ENCODE measurements around the gene IQSEC2.

Gene IQSEC2

DNA sequence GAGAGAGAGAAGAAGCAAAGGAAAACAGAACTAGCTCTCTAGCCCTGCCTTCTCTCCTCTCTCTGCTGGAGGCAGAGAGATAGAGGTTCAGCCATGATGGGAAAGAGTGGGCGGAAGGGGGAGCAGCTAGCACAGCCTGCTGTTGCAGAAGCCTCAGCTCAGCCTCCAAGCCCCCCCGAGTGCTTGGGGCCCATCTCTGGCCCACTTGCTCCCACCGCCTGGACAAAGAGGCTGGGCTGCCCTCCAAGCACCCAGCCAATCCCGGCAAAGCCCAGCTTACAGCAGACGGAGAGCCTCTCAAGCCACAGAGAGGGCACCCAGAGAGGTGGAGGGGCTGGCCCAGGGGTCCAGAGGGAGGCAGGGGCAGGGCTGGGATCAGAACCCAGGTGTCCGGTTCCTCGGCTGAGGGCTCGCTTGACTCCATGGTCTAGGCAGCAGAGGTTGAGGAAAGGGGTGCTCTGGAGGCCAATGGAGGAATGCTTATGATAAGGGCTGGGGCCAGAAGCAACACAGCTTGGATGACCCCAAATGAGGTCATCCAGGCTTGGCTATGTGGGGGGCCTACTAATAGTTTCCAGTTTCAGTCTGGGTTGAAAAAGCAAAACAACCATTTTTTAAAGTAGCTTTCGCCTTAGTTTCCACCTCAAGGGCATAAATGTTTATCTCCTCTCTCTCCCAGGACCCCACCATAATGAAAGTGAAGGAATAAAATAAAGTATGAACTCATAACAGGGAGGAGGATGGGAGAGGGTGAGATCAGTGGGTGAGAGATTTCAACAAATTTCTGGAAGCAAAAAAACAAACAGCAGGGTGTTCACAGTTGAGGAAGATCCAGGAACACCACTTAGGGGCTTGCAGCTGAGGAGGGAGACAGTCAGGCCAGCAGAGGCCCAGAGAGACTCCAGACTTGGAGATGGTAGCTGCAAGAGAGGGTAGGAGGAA, 24.9 kb upstream of the IQSEC2 start:
- FAIRE-seq (no peak), DNase-seq (ENCODE audit: insufficient read length, low spot score) (no peak)

DNA sequence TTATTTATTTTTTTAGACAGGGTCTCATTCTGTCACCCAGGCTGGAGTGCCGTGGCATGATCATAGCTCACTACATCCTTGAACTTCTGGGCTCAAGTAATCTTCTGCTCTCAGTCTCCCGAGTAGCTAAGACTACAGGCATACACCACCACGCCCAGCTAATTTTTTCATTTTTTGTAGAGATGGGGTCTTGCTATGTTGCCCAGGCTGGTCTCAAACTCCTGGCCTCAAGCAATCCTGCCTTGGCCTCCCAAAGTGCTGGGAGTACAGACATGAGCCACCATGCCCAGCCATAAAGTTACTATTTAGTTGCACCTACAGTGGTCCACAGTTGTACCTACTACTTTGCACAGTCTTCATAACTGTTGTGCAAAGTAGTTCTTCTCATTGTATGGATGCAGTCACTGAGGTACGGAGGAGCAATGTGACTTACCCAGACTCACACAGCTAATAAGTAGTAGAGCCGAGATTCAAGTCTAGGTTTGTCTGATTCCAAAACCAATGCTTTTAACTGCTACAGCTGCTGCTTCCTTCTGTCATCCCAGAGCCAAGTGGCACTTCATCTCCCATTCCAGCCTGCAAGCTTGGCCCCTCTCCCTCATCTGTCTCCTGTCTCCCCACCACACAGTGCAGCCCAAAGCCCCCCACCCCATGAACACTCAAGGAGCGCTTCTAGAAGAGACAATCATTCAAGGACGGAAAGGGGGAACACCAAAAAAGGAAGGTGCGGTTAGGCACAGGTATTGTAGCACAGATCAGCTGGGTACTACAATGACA, 24.0 kb upstream of the IQSEC2 start:
- FAIRE-seq (no peak), DNase-seq (ENCODE audit: insufficient read length, low spot score) (no peak)

DNA sequence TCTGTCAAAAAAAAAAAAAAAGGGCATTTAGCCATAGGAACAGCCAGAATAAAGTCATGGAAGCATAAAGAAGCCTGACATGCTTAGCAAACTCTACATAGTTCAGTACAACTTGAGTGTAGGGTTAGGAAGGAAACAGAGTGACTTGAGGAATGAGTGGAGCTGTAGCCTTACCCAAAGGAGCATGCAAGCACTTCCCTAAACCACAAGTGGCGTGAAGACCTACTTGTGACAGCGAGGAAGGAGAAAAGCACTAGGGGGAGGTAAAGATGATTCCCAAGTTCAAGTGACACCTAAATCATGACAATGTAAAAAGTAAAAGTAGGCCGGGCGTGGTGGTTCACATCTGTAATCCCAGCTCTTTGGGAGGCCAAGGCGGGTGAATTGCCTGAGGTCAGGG, 21.8 kb upstream of the IQSEC2 start:
- DNase-seq (ENCODE audit: insufficient read length, low spot score) = no peak
- no peak for FAIRE-seq

DNA sequence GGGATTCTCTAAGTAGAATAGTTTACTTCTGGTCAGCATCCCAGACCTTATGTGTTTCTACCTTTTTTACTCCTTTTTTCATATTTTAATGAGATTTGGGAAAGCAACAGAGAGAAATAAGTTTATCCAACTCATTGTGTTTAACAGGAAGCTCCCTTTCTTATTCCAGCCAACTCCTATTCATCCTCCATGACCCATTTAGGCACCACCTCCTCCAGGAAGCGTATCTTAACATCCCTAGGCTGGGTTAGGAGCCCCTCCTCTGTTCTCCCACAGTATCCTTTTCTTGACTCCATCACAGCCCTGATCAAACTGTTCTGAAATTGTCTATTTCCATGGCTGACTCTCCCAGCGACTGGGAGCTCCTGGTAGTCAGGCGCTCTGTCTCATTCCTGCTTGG, 18.8 kb upstream of the IQSEC2 start:
- no peak for DNase-seq (ENCODE audit: insufficient read length, low spot score)
- no peak for FAIRE-seq

DNA sequence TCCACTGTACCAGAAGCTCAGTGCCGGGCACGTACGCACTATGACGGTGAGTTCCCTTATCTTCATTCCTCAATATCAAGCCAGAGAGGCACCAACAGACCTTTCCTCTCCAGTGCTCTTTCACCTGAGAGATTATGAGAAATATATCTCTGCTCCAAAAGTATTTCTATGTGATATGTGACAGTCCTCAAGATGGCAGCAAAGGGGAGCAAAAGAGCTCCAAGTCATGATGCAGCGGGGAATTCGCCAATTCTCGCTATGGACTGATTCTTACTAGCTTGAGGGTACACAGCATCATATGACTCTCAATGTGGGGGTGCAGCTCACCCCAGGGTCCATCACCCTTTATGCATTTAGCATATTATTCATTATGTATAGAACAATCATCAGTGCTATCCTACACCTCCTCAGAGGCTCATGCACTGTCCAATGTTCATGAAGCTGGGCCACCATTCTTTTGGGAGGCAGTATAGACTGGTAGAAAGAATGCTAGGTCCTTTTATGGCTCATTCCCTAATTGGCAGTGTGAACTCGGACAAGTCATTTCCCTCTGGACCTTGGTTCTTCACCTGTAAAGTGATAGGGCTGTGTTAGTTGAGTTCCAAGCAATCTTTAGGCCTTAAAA, 12.8 kb upstream of the IQSEC2 start:
- FAIRE-seq = no peak
- no peak for DNase-seq (ENCODE audit: insufficient read length, low spot score)

DNA sequence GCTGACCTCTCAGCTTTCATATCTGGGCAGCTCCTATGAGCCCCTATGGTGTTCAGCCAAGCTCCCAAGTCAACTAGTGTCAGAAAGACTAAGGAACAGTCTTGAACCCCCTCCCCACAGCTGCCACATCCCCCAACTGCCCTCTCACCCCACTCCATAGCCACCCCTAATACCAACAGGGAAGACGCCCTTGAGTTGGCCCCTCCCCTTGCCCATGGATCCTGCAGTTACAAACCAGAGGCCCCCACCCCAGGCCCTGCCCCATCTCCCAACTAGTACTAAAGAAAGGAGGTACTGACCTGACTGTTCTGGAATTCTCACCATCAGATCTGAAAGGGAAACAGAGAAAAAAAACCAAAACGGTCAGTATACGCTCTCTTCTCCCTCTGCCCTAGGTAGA, 10.2 kb upstream of the IQSEC2 start:
- no peak for DNase-seq (ENCODE audit: insufficient read length, low spot score)
- FAIRE-seq = no peak

GRCh38 chrX:53290441-53291041, 9.2 kb upstream of the IQSEC2 start:
- DNase-seq (ENCODE audit: insufficient read length, low spot score) (no peak), FAIRE-seq (no peak)

DNA sequence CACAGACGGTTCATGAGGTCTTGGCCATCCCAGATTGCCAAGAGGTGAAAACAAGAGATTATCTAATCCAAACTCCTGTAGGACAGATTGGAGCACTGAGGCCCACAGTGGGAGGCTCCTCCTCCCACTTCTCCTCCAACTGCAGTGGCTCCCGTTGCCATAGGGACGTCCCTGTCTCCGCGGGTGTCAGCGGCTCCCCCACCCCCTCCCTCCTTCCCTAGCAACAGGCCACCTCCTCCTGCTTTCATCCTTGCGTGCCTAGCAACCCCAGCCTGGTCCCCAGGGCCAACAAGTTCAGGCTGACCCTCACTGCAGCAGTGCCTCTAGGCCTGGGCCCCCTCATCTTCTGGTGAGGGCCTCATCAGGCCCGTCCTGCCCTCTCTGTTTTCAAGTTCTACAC, 6.8 kb upstream of the IQSEC2 start:
- FAIRE-seq (no peak), DNase-seq (ENCODE audit: insufficient read length, low spot score) (no peak)

DNA sequence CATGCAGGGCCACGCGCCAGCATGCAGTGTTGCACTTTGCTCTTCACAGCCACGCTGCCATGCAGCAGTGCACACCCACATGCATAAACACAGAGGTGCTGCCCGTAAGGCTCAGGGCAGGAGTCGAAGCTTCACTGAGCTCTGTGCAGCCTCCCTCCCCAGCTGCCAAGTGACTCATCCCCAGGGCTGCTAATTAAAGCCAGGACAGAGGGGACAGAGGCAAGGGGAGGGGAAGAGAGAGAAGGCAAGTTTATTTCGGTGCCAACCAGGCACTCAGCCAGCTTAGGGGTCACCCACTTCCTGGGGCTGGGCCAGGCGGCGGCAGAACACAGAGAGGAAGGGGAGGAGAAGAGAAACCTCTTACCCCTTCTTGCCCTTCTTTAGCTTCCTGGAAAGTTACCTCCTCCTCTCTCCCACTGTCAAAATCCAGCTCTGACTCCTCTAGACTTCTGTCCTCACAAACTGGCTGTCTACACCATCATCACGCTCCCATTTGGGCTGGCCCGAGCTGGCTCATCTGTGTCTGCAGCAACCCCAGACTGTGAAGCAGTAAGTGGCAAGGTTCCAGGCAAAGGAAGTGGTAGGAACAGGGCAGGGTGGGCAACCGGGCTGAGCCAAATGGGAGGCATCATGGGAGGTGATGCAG, 6.2 kb upstream of the IQSEC2 start:
- FAIRE-seq (peak; percentile 9), DNase-seq (ENCODE audit: insufficient read length, low spot score) (peak; percentile 39)

DNA sequence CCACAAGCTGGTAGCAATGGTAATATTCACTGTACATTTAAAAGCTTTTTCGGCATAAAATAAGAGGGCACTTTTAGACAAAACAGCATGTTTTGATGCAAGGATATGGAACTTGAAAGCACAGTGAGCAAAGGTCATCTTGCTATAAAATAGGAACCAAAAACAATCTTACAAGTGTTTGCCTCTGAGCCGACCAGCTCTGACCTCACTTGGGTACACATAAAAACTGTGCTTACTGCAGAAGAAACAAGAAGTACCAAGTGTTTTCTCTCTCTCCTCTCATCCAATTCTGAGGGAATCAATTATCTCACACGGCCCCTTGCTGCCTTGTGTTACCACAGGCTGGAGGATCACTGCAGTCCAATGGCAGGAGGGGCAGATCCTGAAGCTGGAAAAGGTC, 4.8 kb upstream of the IQSEC2 start:
- DNase-seq (ENCODE audit: insufficient read length, low spot score) (no peak), FAIRE-seq (no peak)

GRCh38 chrX:53285591-53285990, 4.2 kb upstream of the IQSEC2 start:
- no peak for DNase-seq (ENCODE audit: insufficient read length, low spot score)
- FAIRE-seq = no peak

- DNase-seq (ENCODE audit: insufficient read length, low spot score) = peak; percentile 44
- no peak for FAIRE-seq
Measured at GRCh38 chrX:53284684-53285447, 3.5 kb upstream of the IQSEC2 start.

DNA sequence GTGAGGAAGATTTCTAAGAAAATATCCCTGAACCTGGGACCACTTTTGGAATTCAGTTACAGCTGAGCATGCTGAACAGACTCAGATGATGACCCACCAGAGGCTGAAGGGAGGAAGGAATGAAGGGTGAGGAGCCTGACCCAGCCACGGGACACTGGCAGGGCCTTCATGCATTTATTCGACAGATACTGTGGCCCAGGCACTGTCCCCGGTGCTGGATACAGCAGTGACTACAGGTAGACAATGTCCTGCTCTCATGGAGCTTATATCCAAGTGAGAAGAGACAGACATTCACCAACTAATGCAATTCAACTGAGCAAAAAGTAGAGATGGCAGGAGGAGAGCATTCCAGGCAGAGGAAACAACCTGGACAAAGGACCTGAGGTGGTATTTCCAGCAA, 2.2 kb upstream of the IQSEC2 start:
- no peak for FAIRE-seq

GRCh38 chrX:53283099-53283498, 1.7 kb upstream of the IQSEC2 start:
- no peak for DNase-seq (ENCODE audit: insufficient read length, low spot score)
- no peak for FAIRE-seq

More for the DNA sequence above, 2.2 kb upstream of the IQSEC2 start:
- DNase-seq (ENCODE audit: insufficient read length, low spot score) = no peak

DNA sequence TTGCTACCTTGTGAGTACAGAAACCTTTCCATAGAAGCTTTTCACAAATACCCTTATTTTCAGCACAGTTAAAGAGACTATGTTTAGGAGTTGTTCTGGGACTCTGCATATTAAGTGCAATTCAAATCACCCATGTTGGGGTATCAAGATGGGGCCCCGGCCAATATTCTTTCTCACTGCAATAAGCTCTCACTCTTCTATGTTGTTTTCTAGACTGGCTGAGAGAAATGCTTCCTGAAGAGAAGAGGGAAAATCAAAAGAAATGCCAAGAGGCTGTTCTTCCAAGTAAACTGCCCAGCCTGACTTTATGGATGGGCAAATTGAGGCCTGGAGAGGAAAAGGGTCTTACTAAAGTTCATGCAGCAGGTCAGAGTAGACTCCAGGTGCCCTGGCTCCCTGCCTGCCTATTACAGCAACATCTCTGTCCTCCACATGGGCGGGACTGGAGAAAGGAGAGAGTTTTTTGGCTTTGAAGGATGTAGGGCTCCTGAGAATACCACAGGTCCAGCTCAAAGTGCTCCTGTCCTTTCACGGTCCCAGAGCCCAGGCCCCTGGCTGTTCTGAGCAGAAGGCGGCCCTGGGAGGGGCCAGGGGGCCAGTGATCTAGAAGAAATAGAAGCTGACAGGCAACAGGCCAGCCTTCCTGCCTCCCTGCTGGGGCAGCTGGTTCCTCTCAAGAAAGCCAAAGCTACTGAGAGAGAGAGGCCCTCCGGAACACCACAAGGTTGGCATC, 745 bp upstream of the IQSEC2 start:
- FAIRE-seq = no peak
- DNase-seq (ENCODE audit: insufficient read length, low spot score) = no peak

DNA sequence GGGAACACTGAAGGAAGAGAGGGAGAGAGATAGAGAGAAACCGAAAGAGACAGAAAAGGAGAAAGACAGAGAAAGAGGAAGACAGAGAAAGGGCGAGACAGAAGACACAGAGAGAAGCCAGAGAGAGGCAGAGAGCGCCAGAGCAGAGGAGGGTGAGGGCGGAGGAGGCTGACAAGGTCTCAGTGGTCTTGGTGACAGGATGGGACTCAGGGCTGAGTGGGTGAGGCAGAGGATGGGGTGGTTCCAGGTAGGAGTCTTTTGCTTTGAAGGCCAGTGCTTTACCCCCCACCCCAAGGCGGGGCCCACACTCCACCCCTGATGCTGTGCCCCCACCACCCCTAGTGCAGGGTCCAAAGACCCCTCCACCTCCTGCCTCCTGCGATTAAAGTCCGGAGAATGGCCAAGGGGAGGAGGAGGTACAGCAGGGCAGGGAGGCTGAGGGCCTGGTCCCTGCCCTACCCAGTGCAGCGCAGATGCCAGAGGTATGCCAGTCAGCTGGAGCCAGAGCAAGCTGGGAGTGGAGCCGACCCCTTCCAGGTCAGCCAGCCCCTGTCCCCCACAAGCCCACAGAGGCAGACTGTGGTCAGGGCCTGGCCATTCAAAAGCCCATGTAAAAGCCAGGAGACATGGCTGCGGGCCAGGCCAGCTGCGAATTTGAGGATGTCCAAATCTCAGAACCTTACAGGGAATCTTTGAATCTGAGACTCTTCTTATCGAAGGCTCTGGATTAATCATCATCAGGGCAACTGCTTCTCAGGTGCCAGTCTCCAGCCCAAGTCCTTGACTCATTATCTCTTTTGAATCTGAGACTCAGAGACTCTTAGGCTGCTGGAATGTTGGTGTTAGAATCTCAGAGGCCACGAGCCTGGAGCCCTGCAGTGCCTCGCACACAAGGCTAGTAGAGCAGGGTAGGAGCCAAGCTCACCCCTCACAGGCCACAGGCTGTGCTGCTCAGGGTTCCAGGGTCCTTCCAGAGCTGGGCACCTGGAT, 758 bp downstream of the IQSEC2 start:
- peak; percentile 10 for DNase-seq (ENCODE audit: insufficient read length, low spot score)

DNA sequence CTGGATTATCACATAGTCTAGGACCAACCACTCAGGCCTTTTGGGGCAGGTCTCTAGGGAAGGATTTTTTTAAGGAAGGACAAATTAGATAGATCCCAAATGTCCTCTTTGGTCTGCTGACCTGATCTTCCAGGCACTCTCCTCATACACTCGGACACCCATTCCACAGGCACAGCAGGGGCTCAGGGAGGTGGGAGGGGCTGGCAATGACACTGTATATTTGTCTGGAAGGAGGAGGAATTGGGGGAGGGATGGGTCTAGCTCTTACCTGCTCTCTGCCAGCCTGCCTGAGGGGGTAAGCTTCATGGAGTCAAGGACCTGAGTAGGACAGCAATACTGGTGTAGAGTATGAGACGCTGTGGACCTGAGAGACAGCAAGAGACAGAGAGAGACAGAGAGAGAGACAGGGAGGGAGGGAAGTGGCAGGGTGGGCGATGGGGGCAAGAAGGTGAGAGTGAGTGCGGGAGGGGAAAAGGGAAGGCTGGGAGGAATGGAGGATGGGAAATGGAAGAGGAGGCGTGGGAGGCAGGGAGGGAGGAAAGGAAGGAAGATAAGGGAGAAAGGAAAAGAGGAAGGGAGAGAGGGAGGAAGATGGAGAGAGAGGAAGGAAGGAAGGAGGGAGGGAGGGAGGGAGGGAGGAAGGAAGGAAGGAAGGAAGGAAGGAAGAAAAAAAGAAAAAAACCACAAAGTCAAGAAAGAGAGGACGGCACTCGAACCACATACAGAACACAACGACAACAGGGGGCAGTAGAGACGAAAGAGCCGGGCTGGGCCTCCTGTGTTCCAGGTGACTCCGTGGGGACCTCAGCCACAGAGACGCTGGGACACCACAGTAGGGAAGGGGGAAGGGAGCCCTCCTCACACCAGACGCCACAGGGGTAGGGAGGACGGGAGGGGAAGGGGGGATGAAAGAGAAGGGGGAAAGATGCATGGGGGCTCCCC, 1.8 kb downstream of the IQSEC2 start:
- DNase-seq (ENCODE audit: insufficient read length, low spot score) (no peak), FAIRE-seq (no peak)

More for the DNA sequence above, 758 bp downstream of the IQSEC2 start:
- FAIRE-seq = no peak
